HepG2 (cell line): ENCODE results near the gene ANKRD49. TPM values are rescaled to one million over a fixed set of nuclear protein-coding genes. Genes with fewer than 3 reads are reported as not detected.

Experiments
- AKNA ChIP-seq: sonication (generic); formaldehyde crosslinking; IDR thresholded peaks from 2 replicates; pipeline ENCODE4 v1.4.0; 2020; ENCODE audit warnings: missing genetic modification reagents, borderline replicate concordance
- EP300 ChIP-seq, 3 experiments: sonication (generic) in 1 of 3; formaldehyde crosslinking in 1 of 3; IDR thresholded peaks; 2 replicates each; pipeline versions ENCODE4 v1.5.1 to v1.6.1; 2011 to 2020; ENCODE audit warnings: low read depth in 2 of 3, low read length in 2 of 3, borderline replicate concordance in 1 of 3, improper control_type of control experiment in 1 of 3, mild to moderate bottlenecking in 1 of 3, missing genetic modification reagents in 1 of 3, moderate library complexity in 1 of 3
- HOXA3 ChIP-seq: sonication (generic); formaldehyde crosslinking; IDR thresholded peaks from 2 replicates; pipeline ENCODE4 v1.5.0; 2020; ENCODE audit warnings: missing genetic modification reagents
- IKZF1 ChIP-seq: fragments of 450-650 bp; IDR thresholded peaks from 2 replicates; pipeline ENCODE4 v1.7.1; 2016
- KDM5B ChIP-seq: sonication (generic); formaldehyde crosslinking; IDR thresholded peaks from 2 replicates; pipeline ENCODE4 v1.4.0; 2020; ENCODE audit warnings: missing genetic modification reagents, mild to moderate bottlenecking, borderline replicate concordance
- KLF16 ChIP-seq, 2 experiments: sonication (generic) in 1 of 2; formaldehyde crosslinking in 1 of 2; IDR thresholded peaks; 2 replicates each; pipeline versions ENCODE4 v1.6.1 to v1.8.0; 2016 to 2023; ENCODE audit warnings: missing genetic modification reagents in 2 of 2, missing compliant biosample characterization in 1 of 2
- MED8 ChIP-seq: sonication (generic); formaldehyde crosslinking; IDR thresholded peaks from 2 replicates; pipeline ENCODE4 v1.8.1; 2023; ENCODE audit warnings: mild to moderate bottlenecking, missing genetic modification reagents; ENCODE audit not compliant: insufficient replicate concordance
- NFIC ChIP-seq: IDR thresholded peaks from 2 replicates; pipeline ENCODE4 v1.6.1; 2012; ENCODE audit warnings: mild to moderate bottlenecking, low read length, inconsistent platforms
- PTBP1 ChIP-seq: fragments of 200-400 bp; formaldehyde crosslinking; IDR thresholded peaks from 2 replicates; pipeline ENCODE4 v1.6.1; 2018; ENCODE audit warnings: low read length, low read depth; ENCODE audit not compliant: poor library complexity, severe bottlenecking
- SIN3B ChIP-seq: fragments of 150-350 bp; IDR thresholded peaks from 2 replicates; pipeline ENCODE4 v1.6.1; 2014; ENCODE audit warnings: low read length
- SIX1 ChIP-seq: sonication (generic); formaldehyde crosslinking; IDR thresholded peaks from 2 replicates; pipeline ENCODE4 v1.4.0; 2020; ENCODE audit warnings: missing genetic modification reagents, borderline replicate concordance
- TEF ChIP-seq: sonication (generic); formaldehyde crosslinking; IDR thresholded peaks from 2 replicates; pipeline ENCODE4 v1.5.0; 2020; ENCODE audit warnings: missing genetic modification reagents
- ZNF121 ChIP-seq: sonication (generic); formaldehyde crosslinking; IDR thresholded peaks from 2 replicates; pipeline ENCODE4 v1.5.0; 2020; ENCODE audit warnings: mild to moderate bottlenecking, missing genetic modification reagents
- ZNF232 ChIP-seq: sonication (generic); formaldehyde crosslinking; IDR thresholded peaks from 2 replicates; pipeline ENCODE4 v1.4.0; 2020; ENCODE audit warnings: missing genetic modification reagents, borderline replicate concordance
- ZNF282 ChIP-seq: fragments of 450-650 bp; IDR thresholded peaks from 2 replicates; pipeline ENCODE4 v1.6.1; 2018; ENCODE audit not compliant: partially characterized antibody
- ZNF292 ChIP-seq: sonication (generic); formaldehyde crosslinking; IDR thresholded peaks from 2 replicates; pipeline ENCODE4 v1.8.1; 2022; ENCODE audit warnings: mild to moderate bottlenecking, low read depth, missing genetic modification reagents, borderline replicate concordance
- ZNF367 ChIP-seq: sonication (generic); formaldehyde crosslinking; IDR thresholded peaks from 2 replicates; pipeline ENCODE4 v1.4.0; 2020; ENCODE audit warnings: missing genetic modification reagents, borderline replicate concordance
- ZNF720 ChIP-seq: sonication (generic); formaldehyde crosslinking; IDR thresholded peaks from 2 replicates; pipeline ENCODE4 v1.4.0; 2020; ENCODE audit warnings: missing genetic modification reagents
- ZNF883 ChIP-seq: sonication (generic); formaldehyde crosslinking; IDR thresholded peaks from 2 replicates; pipeline ENCODE4 v1.5.1; 2020; ENCODE audit warnings: mild to moderate bottlenecking, missing genetic modification reagents; ENCODE audit errors: not compliant biosample characterization
- polyA plus RNA-seq, 8 experiments: library from polyadenylated mRNA; depleted of rRNA in 3 of 8; stranded (reverse) in 7 of 8; unstranded in 1 of 8; fragments of >200 nt; fragmentation: Illumina TruSeq in 4 of 8; extraction: Trizol in 4 of 8; gene quantifications; 2 replicates each; pipeline versions ENCODE4 v1.2.1 to v1.2.3, GENCODE V29; 2011 to 2016; ENCODE audit warnings: low read depth in 4 of 8, missing spikeins in 1 of 8, mixed read lengths in 1 of 8; ENCODE audit not compliant: insufficient read depth in 1 of 8
- total RNA-seq, 5 experiments: library from RNA; depleted of rRNA; stranded (reverse); fragments of >200 nt; fragmentation: Illumina TruSeq; extraction: Trizol; gene quantifications; 2 replicates each; pipeline ENCODE4 v1.2.3, GENCODE V29; 2016; ENCODE audit warnings: low read depth in 1 of 5
- TF ChIP-seq, protein P1 (sequence below): sonication (generic); formaldehyde crosslinking; IDR thresholded peaks from 2 replicates; pipeline ENCODE4; 2020; ENCODE audit warnings: missing genetic modification reagents, mild to moderate bottlenecking, borderline replicate concordance

The ANKRD49 gene
- total and polyA plus RNA-seq, 2 of the 13 experiments (the other 11 are each of a cell fraction or from before 2014, with no cell fraction given): 14.2 to 14.3 TPM

- TF ChIP-seq, protein P1, sequence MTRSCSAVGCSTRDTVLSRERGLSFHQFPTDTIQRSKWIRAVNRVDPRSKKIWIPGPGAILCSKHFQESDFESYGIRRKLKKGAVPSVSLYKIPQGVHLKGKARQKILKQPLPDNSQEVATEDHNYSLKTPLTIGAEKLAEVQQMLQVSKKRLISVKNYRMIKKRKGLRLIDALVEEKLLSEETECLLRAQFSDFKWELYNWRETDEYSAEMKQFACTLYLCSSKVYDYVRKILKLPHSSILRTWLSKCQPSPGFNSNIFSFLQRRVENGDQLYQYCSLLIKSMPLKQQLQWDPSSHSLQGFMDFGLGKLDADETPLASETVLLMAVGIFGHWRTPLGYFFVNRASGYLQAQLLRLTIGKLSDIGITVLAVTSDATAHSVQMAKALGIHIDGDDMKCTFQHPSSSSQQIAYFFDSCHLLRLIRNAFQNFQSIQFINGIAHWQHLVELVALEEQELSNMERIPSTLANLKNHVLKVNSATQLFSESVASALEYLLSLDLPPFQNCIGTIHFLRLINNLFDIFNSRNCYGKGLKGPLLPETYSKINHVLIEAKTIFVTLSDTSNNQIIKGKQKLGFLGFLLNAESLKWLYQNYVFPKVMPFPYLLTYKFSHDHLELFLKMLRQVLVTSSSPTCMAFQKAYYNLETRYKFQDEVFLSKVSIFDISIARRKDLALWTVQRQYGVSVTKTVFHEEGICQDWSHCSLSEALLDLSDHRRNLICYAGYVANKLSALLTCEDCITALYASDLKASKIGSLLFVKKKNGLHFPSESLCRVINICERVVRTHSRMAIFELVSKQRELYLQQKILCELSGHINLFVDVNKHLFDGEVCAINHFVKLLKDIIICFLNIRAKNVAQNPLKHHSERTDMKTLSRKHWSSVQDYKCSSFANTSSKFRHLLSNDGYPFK (CRISPR knock-in tag): no peak
- no peak for TF ChIP-seq ZNF367 (CRISPR knock-in tag)
- TF ChIP-seq HOXA3: peak; percentile 18; the same call in 1 of the 2 replicates
- TF ChIP-seq AKNA (CRISPR knock-in tag): no peak
- no peak for TF ChIP-seq KLF16 (CRISPR knock-in tag; IDR thresholded peaks at IDR 0.05)
- no peak for TF ChIP-seq MED8 (CRISPR knock-in tag)
- no peak for TF ChIP-seq ZNF883 (CRISPR knock-in tag)
- no peak for TF ChIP-seq ZNF720 (CRISPR knock-in tag)
- no peak for TF ChIP-seq ZNF232
- no peak for TF ChIP-seq SIX1 (CRISPR knock-in tag)
- TF ChIP-seq ZNF292 (CRISPR knock-in tag): no peak
- TF ChIP-seq NFIC: no peak
- no peak for TF ChIP-seq PTBP1
- no peak for TF ChIP-seq IKZF1
- TF ChIP-seq ZNF121 (CRISPR knock-in tag): 0 out of 2 replicates have a peak, but pooled peaks have one; percentile 27
- TF ChIP-seq SIN3B: no peak
- TF ChIP-seq ZNF282: no peak
- no peak for TF ChIP-seq EP300 (IDR thresholded peaks at IDR 0.05; ENCODE audit: low read depth in 2 of 2, low read length in 2 of 2)
- TF ChIP-seq EP300 (CRISPR knock-in tag; IDR thresholded peaks at IDR 0.05; ENCODE audit: borderline replicate concordance): no peak
- no peak for TF ChIP-seq TEF (CRISPR knock-in tag)
- TF ChIP-seq KDM5B (CRISPR knock-in tag): no peak; the same call in 1 of the 2 replicates
Observed at GRCh38 chr11:94543695-94544645, 50.2 kb downstream of the ANKRD49 start, which contains the start of gene FUT4 (continued).
